OCI-LY1 (cell line): ENCODE data around the gene CSF2RB.

Experiments
- EZH2 ChIP-seq: fragments of 200-600 bp; sonication (generic), shearing (Covaris generic); IDR thresholded peaks from 2 replicates; pipeline ENCODE4 v1.8.0; 2017; ENCODE audit warnings: borderline replicate concordance, mixed run types, mild to moderate bottlenecking, antibody characterized with exemption, low read length, moderate library complexity, mixed read lengths
- TF ChIP-seq, protein P1 (sequence below): fragments of 200-600 bp; sonication (generic), shearing (Covaris generic); IDR thresholded peaks from 2 replicates; pipeline ENCODE4 v1.5.1; 2017; ENCODE audit warnings: mild to moderate bottlenecking, antibody characterized with exemption, low read length, moderate library complexity, mixed read lengths

DNA sequence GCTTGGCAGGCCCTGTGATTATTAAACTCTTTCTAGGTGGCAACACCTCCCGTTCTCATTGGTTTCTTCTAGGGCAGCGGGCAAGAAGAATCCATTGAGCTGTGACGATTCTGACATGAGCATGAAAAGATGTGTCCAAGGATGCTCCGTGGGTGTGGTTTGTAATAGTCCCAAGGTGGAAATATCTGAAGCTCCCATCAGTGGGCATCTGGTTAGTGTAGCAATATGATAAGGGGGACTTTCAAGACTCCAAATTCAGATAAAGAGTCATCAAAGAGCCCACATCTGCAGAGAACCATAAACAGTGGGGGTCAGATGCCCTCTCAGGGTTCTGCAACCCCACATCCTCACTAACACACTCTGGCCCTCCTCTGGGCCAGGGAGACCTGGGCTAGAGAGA, 63.2 kb downstream of the CSF2RB start:
- TF ChIP-seq, protein P1, sequence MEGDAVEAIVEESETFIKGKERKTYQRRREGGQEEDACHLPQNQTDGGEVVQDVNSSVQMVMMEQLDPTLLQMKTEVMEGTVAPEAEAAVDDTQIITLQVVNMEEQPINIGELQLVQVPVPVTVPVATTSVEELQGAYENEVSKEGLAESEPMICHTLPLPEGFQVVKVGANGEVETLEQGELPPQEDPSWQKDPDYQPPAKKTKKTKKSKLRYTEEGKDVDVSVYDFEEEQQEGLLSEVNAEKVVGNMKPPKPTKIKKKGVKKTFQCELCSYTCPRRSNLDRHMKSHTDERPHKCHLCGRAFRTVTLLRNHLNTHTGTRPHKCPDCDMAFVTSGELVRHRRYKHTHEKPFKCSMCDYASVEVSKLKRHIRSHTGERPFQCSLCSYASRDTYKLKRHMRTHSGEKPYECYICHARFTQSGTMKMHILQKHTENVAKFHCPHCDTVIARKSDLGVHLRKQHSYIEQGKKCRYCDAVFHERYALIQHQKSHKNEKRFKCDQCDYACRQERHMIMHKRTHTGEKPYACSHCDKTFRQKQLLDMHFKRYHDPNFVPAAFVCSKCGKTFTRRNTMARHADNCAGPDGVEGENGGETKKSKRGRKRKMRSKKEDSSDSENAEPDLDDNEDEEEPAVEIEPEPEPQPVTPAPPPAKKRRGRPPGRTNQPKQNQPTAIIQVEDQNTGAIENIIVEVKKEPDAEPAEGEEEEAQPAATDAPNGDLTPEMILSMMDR: no peak
- TF ChIP-seq EZH2: no peak
